GM19025 (cell line): ENCODE data around the gene HSPA14.
"Not testable (repeated sequence)": the region's sequence is repeated elsewhere in the genome, so short reads cannot be mapped to it uniquely, and the experiment has no call there.

Experiments
- ATAC-seq: cut with Tn5 transposase; IDR thresholded peaks from one replicate; pipeline ENCODE4 v1.9.1; 2021; ENCODE audit warnings: mild to moderate bottlenecking, low read depth, moderate library complexity; ENCODE audit not compliant: unreplicated experiment

Gene HSPA14

DNA sequence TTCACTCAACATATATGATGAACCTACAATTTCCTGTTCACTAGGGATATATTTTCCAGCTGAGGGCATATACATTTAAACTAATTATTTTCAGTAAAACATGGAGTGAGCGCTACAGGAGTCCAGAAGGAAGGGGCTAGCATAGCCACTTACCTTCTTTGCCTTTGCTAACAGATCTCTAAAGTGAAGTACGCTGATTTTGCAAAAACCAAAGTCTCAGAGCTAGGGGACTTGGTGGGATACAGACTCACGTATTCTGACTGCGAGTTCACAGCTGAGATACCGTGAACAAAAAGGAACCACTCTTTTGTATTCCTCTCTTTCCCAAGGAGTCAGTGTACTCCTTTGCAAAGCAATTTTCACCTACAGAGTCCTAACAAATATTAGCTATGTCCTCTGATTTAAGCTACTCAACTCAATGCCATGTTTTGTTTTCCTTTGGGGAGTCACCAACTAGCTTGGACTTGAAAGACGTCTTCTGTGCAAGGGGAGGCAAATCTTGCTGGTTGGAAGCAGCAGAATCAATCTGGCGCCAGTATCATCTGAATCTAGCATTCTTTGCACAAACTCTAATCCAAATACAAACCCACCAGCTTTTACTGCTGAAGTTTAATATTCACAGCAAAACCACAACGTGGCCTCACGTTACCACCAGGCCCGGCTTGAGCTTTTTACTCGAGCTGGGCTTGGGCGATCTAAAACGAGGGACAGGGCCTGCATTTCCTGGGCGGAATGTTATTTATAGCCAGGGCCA, 926 bp upstream of the HSPA14 start:
- ATAC-seq: no peak

- ATAC-seq: no peak
These were observed 637 bp downstream of the HSPA14 start for GRCh38 chr10:14838582-14839304.

DNA sequence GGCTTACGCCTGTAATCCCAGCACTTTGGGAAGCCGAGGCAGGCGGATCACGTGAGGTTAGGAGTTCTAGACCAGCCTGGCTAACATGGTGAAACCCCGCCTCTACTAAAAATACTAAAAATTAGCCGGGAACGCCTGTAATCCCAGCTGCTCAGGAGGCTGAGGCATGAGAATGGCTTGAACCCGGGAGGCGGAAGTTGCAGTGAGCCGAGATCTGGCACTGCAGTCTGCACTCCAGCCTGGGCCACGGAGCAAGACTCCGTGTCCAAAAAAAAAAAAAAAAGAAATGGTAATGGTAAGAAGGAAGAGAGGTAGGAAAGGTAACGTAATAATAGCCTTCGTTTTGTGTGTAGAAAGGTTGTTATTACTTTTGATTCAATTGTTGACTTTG, 1.2 kb downstream of the HSPA14 start:
- ATAC-seq: no peak

DNA sequence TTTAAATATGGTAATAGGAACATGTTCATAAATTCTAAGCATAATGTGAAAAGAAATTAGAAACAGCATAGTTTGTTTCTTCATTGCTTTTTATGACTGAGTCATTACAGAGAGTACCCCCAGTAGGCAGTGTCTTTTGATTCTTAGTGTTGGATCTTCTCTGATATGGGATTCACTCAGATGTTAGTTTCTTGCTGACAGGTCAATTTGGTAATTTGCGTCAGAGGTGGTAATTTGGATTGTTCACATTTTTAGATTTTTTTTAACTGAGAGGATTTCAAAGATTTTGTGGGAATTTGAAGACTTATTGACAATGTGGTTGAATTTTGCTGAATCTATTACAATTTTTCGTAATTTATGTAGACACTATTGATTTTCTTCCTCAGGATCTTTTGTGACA, 2.1 kb downstream of the HSPA14 start:
- no peak for ATAC-seq

DNA sequence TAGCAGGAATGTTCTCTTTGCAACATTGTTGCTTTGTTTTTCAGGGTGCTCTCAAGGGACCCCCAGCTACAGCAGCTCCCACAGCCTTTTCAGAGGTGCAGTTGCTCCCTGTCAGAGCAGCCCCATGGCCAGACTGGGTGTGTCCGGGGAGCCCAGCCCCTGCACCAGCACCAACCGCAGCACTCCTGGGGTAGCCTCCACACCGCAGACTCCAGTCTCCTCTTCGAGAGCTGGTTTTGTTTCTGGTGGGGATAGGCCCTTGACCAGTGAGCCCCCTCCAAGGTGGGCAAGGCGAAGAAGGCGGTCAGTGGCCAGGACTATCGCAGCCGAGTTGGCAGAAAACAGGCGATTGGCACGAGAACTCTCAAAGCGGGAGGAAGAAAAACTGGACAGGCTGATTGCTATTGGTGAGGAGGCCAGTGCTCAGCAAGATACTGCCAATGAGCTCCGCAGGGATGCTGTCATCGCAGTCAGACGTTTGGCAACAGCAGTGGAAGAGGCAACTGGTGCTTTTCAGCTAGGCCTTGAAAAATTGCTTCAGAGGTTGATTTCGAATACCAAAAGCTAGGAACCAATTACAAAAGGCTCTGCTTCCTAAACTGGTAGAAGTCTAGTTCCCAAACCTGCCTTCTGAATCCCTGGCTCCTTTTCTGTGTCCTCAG, 5.4 kb downstream of the HSPA14 start:
- no peak for ATAC-seq

DNA sequence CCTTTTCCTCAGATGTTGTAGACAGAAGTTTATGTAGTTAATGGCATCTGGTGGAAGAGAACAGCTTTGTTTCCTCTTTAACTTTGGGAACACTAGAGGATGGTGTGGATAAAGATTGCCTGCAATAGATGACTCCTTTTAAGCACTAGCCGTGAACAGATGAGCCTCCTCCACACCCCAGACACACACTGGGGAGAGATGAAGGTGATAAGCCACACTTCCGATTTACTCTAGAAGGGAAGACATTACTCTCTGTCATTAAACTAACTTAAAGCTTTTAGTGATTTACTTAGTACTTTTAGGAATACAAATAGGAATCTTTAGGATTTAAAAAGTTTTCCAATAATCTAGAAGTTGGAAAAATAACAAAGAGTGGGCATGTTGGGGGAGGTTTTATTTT, 6.8 kb downstream of the HSPA14 start:
- ATAC-seq: no peak

DNA sequence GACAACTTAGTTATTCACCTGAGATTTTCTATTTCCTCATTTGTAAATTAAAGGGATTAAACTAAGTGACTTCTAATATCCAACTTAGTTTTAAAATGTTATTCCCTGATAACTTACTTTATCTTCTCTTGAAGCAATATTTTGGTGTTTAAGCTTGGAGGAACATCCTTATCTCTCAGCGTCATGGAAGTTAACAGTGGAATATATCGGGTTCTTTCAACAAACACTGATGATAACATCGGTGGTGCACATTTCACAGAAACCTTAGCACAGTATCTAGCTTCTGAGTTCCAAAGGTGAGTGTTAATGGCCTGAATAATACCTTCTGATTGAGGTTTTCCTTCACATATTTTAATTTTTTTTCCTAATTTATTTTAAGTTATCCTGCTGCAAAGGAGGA, 14.1 kb downstream of the HSPA14 start:
- no peak for ATAC-seq

DNA sequence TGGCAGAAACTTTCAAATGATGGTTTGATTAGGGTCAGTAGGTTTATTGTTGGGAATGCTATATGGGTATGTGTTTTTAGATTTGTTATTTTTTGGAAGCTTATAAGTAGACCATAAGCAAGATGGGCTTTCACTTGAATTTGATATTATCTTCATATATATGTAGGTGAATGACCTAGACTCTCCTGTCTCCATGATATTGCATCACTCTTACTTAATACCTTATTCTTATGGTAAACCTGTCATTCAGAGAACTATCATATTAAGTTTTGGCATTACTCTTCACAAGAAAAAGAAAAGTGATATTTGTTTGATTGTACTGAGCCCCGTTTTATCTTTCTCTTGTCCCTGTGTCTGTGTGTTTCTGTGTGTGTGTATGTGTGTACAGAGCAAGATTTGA, 17.3 kb downstream of the HSPA14 start:
- ATAC-seq: no peak

- ATAC-seq: no peak
These were observed 20.3 kb downstream of the HSPA14 start for GRCh38 chr10:14858338-14858960.

DNA sequence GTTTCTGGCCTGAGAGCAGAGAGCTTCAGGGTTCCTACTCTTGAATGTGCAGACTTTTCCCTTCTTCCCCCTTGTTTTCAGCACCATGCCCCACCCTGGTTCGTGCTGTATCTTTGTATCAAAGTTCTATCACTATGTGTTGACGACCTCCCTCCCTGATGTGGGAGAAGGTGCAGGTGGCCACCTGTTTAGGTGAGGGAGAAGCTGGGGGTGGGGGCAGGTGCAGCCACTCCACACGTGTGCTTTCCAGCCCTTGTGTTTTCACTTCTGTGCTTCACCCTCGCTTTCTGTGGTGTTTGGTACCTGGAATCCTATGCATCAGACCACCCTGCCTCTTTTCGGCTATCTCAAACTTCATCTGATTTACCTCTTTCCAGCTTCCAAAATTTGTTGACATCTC, 20.9 kb downstream of the HSPA14 start:
- ATAC-seq: no peak

GRCh38 chr10:14859775-14860174, 21.7 kb downstream of the HSPA14 start:
- no peak for ATAC-seq

DNA sequence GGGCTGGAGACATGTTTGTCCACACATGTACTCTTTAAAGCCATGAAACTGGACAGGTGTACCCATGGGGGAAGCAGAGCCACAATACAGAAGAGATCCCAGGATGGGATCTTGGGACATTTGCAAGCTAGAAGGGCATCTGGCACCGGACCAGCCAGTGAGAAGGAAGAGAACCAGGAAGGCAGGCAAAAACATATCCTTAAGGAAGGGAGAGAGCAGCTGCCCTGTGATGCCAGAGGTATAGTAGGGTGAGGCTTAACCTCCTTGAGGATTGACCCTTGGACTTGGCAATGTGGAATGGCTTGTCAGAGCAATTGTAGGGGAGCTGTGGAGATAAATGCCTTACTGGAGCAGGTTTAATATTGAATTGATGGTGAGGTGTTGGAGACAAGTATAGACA, 22.7 kb downstream of the HSPA14 start:
- no peak for ATAC-seq

GRCh38 chr10:14864466-14864865, 26.4 kb downstream of the HSPA14 start:
- ATAC-seq: not testable (repeated sequence)

DNA sequence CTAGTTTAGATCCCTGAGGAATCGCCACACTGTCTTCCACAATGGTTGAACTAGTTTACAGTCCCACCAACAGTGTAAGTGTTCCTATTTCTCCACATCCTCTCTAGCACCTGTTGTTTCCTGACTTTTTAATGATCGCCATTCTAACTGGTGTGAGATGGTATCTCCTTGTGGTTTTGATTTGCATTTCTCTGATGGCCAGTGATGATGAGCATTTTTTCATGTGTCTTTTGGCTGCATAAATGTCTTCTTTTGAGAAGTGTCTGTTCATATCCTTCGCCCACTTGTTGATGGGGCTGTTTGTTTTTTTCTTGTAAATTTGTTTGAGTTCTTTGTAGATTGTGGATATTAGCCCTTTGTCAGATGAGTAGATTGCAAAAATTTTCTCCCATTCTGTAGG, 26.8 kb downstream of the HSPA14 start:
- not testable (repeated sequence) for ATAC-seq

GRCh38 chr10:14873090-14873760, 35.1 kb downstream of the HSPA14 start:
- ATAC-seq: no peak

DNA sequence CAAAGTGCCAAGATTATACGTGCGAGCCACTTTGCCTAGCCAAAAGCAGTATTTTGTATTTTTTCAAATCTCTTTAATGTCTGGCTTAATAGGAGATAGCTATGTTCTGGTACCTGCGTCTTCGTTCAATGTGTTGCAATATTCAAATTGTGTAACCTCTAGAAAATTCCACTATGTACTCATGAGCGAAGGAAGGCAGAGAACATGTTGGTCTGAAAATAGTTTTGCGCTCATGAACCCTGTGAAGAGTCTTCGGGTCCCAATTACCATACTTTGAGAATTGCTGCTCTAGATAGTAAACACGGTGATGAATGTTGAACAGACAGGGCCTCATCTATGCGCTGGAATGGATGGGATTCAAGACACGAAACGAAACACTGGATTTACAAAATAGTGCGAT, 37.8 kb downstream of the HSPA14 start:
- ATAC-seq: no peak

GRCh38 chr10:14876764-14877163, 38.7 kb downstream of the HSPA14 start:
- no peak for ATAC-seq

DNA sequence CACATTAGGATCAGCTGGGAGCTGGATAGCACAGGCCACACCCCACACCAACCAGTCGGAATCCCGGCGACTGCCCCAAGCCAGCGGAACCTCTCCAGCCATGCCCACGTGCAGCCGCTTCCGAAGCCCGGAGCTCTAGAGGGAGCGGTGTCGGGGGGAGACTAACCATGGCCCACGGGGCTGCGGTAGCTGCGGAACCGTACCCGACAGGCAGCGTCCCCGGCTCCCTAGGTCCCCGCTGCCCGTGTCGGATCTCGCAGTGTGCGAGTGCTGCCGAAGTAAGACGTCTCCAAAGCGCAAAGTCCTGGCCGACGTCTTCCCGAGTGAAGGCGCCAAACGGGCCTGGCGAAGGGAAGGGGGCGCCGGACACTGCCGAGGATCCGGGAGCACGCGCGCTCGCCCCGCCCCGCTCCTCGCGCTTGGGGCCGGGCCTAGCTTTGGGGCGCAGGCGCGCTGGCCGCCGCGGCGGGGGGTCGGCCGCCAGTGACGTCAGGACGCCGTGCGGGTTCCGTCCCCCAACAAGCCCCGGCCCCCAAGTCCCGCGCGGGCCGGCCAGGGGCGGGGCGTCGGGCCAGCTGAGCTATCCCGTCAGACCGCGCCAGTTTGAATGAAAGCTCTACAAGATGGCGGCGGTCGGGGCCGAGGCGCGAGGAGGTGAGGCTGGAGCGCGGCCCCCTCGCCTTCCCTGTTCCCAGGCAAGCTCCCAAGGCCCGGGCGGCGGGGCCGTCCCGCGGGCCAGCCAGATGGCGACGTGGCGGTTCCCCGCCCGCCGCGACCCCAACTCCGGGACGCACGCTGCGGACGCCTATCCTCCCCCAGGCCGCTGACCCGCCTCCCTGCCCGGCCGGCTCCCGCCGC, 40.4 kb downstream of the HSPA14 start, which contains the start of gene SUV39H2:
TSS of gene SUV39H2 (plus strand) at position 601 of the 858 bp plus-strand sequence. CDS start at position 624, 23 bp downstream.
- ATAC-seq: peak; percentile 93

DNA sequence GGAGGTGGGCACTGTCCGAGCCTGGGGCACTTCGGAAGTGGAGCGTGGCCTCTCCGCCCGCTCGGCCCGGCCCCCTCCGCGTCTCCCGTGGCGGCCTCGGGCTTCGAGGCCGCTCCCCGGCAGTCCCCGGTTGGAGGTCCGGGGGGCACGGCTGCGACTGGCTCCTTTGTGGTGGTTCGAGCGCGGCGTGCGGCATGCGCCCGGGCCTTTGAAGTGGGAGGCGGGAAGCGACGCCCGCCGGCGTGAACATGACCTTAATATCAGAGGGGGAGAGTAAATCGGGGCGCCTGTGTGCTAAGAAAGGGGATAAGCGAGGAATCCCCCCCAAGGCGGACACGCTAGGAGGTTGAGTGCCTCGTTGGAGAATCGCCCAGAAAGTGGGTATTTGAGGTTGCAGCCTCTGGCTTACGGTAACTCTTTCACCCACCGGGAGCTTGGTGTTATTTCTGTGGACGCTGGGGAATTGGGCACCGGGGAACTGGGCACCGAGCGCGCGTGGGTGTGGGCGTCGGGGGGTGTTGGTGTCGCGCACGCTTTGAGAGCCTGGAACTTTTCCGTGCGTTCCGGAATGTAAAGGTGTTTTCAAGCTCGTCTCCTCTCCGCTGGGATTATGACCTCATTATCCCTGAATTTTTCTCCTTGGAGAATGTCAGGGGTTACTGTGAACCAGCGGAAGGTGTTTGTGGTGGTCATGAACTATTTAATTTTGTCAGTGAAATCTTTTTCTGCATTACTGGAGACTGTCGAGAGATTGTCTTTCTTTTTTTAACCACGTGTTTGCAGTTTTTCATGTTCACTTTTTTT, 41.2 kb downstream of the HSPA14 start:
- ATAC-seq: no peak
